ENCODE data around the gene GRM6. TPM values are rescaled to one million over a fixed set of nuclear protein-coding genes. Genes with fewer than 3 reads are reported as not detected.

Gene GRM6
- total RNA-seq, 1 experiment from 2014 or later: not detected

DNA sequence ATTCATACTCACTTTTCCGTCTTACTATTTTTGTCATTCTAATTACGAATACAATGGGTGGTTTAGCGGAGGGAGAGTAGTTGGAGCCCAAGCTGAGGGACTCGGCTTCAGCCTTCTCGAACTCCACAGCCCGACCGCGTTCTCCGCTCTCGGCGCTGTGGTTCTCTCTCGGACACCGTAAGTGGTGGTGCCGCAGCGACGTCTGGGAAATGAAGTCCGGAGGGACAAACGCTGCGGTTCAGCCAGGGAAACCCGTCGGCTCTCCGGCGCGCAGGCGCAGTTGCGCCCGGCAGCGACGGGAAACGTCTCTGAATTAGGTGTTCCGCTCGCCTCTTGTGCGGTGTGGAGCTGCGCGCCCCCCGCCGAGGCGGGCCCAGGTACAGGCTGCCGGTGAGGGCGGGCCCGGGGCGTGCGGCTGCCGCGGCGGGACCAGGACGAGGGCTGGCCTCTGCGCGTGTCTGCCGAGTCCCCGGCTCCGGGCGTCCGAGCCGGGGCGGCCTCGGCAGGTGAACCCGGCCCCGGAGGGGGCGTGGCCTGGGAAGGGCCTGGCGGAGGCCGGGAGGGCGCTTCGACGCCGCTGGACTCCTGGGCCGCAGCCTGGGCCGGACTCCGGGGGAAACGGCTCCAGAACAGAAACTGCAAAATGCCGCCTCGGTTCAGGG, 28.5 kb upstream of the GRM6 start, which contains the start of gene ZNF879:
ZNF879 (plus strand) TSS at position 277 of the 662 bp plus-strand sequence. CDS start 1,201 bp downstream, outside the sequence.
- peak; percentile 79 to 80 for DNase-seq
- Histone ChIP-seq H3K9me2 (ENCODE audit: insufficient read depth) (no peaks in the 10 kb centered on the region), H3K36me3 (ENCODE audit: low read depth) (no peaks in the 10 kb centered on the region), H4K20me1 (ENCODE audit: insufficient read depth) (no peaks in the 10 kb centered on the region), H3K4me3 (peak within 1 kb of the TSS; percentile 70), H3F3A (ENCODE audit: insufficient read depth, low read depth) (no peaks in the 10 kb centered on the region), H3K9me3 (ENCODE audit: insufficient read depth, low read depth) (peaks cover 18% of the 10 kb centered on the region), H3K27me3 (ENCODE audit: insufficient read depth, low read depth) (no peaks in the 10 kb centered on the region; the same call in 1 of the 2 replicates), H3K27ac (no peak within 1 kb of the TSS), H3K79me2 (ENCODE audit: low read depth) (no peaks in the 10 kb centered on the region), H2AFZ (peak within 1 kb of the TSS; percentile 84), H3K4me2 (peak within 1 kb of the TSS; percentile 77), H3K4me1 (replicated peaks; ENCODE audit: insufficient read depth) (no peaks in the 10 kb centered on the region)
- no peak for TF ChIP-seq EZH2 (IDR thresholded peaks at IDR 0.05; ENCODE audit: low read depth)
- TF ChIP-seq, protein P1, sequence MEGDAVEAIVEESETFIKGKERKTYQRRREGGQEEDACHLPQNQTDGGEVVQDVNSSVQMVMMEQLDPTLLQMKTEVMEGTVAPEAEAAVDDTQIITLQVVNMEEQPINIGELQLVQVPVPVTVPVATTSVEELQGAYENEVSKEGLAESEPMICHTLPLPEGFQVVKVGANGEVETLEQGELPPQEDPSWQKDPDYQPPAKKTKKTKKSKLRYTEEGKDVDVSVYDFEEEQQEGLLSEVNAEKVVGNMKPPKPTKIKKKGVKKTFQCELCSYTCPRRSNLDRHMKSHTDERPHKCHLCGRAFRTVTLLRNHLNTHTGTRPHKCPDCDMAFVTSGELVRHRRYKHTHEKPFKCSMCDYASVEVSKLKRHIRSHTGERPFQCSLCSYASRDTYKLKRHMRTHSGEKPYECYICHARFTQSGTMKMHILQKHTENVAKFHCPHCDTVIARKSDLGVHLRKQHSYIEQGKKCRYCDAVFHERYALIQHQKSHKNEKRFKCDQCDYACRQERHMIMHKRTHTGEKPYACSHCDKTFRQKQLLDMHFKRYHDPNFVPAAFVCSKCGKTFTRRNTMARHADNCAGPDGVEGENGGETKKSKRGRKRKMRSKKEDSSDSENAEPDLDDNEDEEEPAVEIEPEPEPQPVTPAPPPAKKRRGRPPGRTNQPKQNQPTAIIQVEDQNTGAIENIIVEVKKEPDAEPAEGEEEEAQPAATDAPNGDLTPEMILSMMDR (conservative IDR thresholded peaks at IDR 0.05): no peak
- ChIA-PET CTCF (no interaction called here), POLR2A (ENCODE audit: unreplicated experiment) (no interaction called here)
- intact Hi-C loops (cut with micrococcal nuclease; ENCODE audit: unreplicated experiment): no loop called here
- no TSS peak for BruUV-seq (replicated peaks)

- Histone ChIP-seq H2AFZ (no peak overlapping the region), H3K4me3 (no peak overlapping the region), H3K27ac (no peak overlapping the region), H3K36me3 (ENCODE audit: low read depth) (no peaks in the 10 kb centered on the region), H3K79me2 (ENCODE audit: low read depth) (no peaks in the 10 kb centered on the region), H3K27me3 (ENCODE audit: insufficient read depth, low read depth) (no peaks in the 10 kb centered on the region), H3K4me2 (no peak overlapping the region), H3K4me1 (replicated peaks; ENCODE audit: insufficient read depth) (no peaks in the 10 kb centered on the region), H4K20me1 (ENCODE audit: insufficient read depth) (no peaks in the 10 kb centered on the region), H3F3A (ENCODE audit: insufficient read depth, low read depth) (no peaks in the 10 kb centered on the region), H3K9me3 (ENCODE audit: insufficient read depth, low read depth) (no peaks in the 10 kb centered on the region), H3K9me2 (ENCODE audit: insufficient read depth) (no peaks in the 10 kb centered on the region)
- TF ChIP-seq, protein P1 (conservative IDR thresholded peaks at IDR 0.05): peak; percentile 49
- TF ChIP-seq EZH2 (IDR thresholded peaks at IDR 0.05; ENCODE audit: low read depth): no peak
- no peak for DNase-seq
- intact Hi-C loops (cut with micrococcal nuclease; ENCODE audit: unreplicated experiment): no loop called here
- ChIA-PET CTCF (no interaction called here), POLR2A (ENCODE audit: unreplicated experiment) (no interaction called here)
- no TSS peak for BruUV-seq (replicated peaks)
Observed at GRCh38 chr5:179008667-179009066, 13.5 kb upstream of the GRM6 start.

DNA sequence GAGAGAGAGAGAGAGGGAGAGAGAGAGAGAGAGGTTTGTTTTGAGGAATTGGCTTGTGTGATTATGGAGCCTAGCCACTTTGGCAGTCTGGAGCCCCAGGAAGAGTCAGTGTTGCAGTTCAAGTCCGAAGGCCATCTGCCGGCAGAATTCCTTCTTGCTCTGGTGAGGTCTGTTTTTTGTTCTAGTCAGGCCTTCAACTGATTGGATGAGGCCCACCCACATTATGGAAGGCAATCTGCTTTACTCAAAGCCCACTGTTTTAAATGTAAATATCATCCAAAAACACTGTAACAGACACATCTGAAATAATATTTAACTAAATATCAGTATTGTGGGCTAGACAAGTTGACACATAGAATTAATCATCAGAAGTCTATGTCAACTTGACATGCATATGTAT, 11.4 kb upstream of the GRM6 start:
- ChIA-PET POLR2A (ENCODE audit: unreplicated experiment) (no interaction called here), CTCF (no interaction called here)
- Histone ChIP-seq H3K36me3 (ENCODE audit: low read depth) (no peaks in the 10 kb centered on the region), H3K79me2 (ENCODE audit: low read depth) (no peaks in the 10 kb centered on the region), H3K4me2 (no peak overlapping the region), H3K9me2 (ENCODE audit: insufficient read depth) (no peaks in the 10 kb centered on the region), H3K4me3 (no peak overlapping the region), H3K27me3 (ENCODE audit: insufficient read depth, low read depth) (peaks cover 5% of the 10 kb centered on the region; the same call in 1 of the 2 replicates), H3F3A (ENCODE audit: insufficient read depth, low read depth) (no peaks in the 10 kb centered on the region), H2AFZ (no peak overlapping the region), H3K27ac (no peak overlapping the region), H4K20me1 (ENCODE audit: insufficient read depth) (no peaks in the 10 kb centered on the region), H3K9me3 (ENCODE audit: insufficient read depth, low read depth) (no peaks in the 10 kb centered on the region), H3K4me1 (replicated peaks; ENCODE audit: insufficient read depth) (no peaks in the 10 kb centered on the region)
- DNase-seq: no peak
- BruUV-seq (replicated peaks): no TSS peak
- intact Hi-C loops (cut with micrococcal nuclease; ENCODE audit: unreplicated experiment): no loop called here
- TF ChIP-seq, protein P1 (conservative IDR thresholded peaks at IDR 0.05): no peak
- no peak for TF ChIP-seq EZH2 (IDR thresholded peaks at IDR 0.05; ENCODE audit: low read depth)
